Activated CD4-positive, alpha-beta T cell treated with anti-CD3 and anti-CD28 coated beads, Interleukin-2, amount 50 U/mL, for 48 hours (primary cell): ENCODE results near the gene PPP1R3D.
"Not testable (repeated sequence)": the region's sequence is repeated elsewhere in the genome, so short reads cannot be mapped to it uniquely, and the experiment has no call there.

ENCODE experiments used
- DNase-seq, 2 experiments: peaks; one replicate each; pipeline ENCODE4 v3.0.0-alpha.2; 2020

Gene PPP1R3D

DNA sequence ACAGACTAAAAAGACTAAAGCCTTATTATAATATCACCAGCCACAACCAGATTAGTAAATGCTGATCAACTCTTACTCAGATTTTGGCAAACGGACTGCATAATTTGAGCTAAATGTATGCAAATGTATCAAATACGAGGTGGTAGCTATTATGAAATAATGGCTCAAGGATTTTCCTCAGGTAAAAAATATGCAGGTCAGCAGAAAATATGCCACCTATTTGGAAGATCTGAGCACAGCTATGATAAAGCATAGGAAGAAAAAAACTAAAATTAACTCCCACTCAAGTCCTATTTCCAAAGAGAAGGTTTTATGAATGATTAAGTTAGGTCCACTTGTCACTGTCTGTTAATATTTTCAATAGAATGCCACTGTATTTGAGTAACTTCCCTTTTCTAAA is 29.1 kb downstream of the PPP1R3D start:
- no peak for DNase-seq

GRCh38 chr20:59908855-59909254 is 31.2 kb downstream of the PPP1R3D start:
- DNase-seq = no peak

- DNase-seq = no peak
These were observed 36.5 kb downstream of the PPP1R3D start for GRCh38 chr20:59903621-59904020.

- DNase-seq = no peak
These were observed 37.6 kb downstream of the PPP1R3D start for GRCh38 chr20:59902470-59902869.

GRCh38 chr20:59895908-59896307 is 44.2 kb downstream of the PPP1R3D start:
- no peak for DNase-seq

DNA sequence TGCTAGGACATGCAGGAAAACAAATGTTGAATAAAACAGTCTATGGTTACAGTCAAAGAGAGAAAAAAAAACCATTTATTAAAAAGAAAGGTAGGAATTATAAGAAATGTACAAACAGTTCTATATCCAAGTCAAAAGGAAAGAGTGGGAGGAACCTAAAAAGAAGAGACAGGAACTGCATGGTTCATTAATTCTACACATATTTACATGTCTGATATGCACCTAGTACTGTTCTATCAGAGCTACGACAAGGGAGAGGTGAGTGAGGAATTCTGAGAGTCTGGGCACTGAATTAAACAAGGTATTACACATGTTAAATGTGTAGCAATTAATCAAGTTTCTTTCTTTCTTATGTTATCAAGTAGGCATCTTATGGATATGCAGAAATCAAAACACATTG is 48.5 kb downstream of the PPP1R3D start:
- DNase-seq = no peak

DNA sequence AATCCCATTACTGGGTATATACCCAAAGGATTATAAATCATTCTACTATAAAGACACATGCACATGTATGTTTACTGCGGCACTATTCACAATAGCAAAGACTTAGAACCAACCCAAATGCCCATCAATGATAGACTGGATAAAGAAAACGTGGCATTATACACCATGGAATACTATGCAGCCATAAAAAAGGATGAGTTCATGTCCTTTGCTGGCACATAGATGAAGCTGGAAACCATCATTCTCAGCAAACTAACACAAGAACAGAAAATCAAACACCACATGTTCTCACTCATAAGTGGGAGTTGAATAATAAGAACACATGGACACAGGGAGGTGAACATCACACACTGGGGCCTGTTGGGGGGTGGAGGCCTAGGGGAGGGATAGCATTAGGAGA is 50.1 kb downstream of the PPP1R3D start:
- not testable (repeated sequence) for DNase-seq

GRCh38 chr20:59888050-59888449 is 52.1 kb downstream of the PPP1R3D start:
- no peak for DNase-seq
